Measurements from ENCODE around the gene CCNYL1. TPM values are rescaled to one million over a fixed set of nuclear protein-coding genes. Genes with fewer than 3 reads are reported as not detected.
A peak's percentile ranks its signal among the peaks of the same experiment; 100 is the strongest.

Gene CCNYL1
- polyA plus RNA-seq, 3 donors: 4.1 to 10.6 (median 4.6) TPM

DNA sequence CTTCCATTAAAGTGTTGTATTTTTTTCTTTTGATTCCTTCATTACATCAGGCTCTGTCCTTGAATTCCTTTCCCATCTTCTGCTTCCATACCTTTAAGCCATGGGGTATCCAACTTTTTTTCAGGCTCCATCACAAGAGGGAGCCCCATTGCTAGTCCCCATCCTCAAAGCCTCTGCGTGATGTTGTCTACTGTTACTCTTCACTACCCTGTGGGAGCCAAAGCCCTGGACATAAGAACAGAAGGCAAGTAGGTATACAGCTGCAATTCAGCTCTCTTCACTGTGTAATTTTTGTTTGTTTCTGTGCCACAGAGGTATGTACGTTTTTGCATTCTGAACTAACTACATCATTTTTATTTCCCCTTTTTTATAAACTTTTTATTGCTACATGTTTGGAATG, 36.6 kb upstream of the CCNYL1 start:
- Histone ChIP-seq H3K4me2 (replicated peaks; ENCODE audit: extremely low read depth, low read length, poor library complexity, severe bottlenecking) (no peak overlapping the region), H4K20me1 (ENCODE audit: insufficient read depth, low read length) (no peaks in the 10 kb centered on the region), H3K9ac (ENCODE audit: insufficient read depth, low read length, poor library complexity, severe bottlenecking) (no peak overlapping the region), H3K4me3 (replicated peaks in 1 of 3; ENCODE audit: low read depth in 2 of 3, low read length in 3 of 3) (no peak overlapping the region), H3K4me1 (ENCODE audit: control insufficient read depth in 1 of 2, insufficient read depth in 2 of 2, low read length in 2 of 2) (no peaks in the 10 kb centered on the region), H3K79me2 (ENCODE audit: insufficient read depth, low read length) (no peaks in the 10 kb centered on the region), H3K36me3 (replicated peaks in 1 of 2; ENCODE audit: control insufficient read depth in 1 of 2, insufficient read depth in 2 of 2, low read length in 2 of 2) (no peaks in the 10 kb centered on the region), H2AFZ (ENCODE audit: insufficient read depth, low read depth, low read length, poor library complexity, severe bottlenecking) (no peak overlapping the region), H3K9me3 (replicated peaks in 1 of 2; ENCODE audit: control insufficient read depth in 1 of 2, insufficient read depth in 1 of 2, low read length in 2 of 2) (no peaks in the 10 kb centered on the region), H3K27ac (ENCODE audit: low read depth in 1 of 2, low read length in 2 of 2) (no peak overlapping the region), H3K27me3 (ENCODE audit: control insufficient read depth in 2 of 2, insufficient read depth in 2 of 2, low read length in 2 of 2) (no peaks in the 10 kb centered on the region)
- H3K4me1 Mint-ChIP-seq: peaks cover 3% of the 10 kb centered on the region
- no peaks in the 10 kb centered on the region for H3K27me3 Mint-ChIP-seq (ENCODE audit: low read depth in 3 of 3)
- TF ChIP-seq, protein P1, sequence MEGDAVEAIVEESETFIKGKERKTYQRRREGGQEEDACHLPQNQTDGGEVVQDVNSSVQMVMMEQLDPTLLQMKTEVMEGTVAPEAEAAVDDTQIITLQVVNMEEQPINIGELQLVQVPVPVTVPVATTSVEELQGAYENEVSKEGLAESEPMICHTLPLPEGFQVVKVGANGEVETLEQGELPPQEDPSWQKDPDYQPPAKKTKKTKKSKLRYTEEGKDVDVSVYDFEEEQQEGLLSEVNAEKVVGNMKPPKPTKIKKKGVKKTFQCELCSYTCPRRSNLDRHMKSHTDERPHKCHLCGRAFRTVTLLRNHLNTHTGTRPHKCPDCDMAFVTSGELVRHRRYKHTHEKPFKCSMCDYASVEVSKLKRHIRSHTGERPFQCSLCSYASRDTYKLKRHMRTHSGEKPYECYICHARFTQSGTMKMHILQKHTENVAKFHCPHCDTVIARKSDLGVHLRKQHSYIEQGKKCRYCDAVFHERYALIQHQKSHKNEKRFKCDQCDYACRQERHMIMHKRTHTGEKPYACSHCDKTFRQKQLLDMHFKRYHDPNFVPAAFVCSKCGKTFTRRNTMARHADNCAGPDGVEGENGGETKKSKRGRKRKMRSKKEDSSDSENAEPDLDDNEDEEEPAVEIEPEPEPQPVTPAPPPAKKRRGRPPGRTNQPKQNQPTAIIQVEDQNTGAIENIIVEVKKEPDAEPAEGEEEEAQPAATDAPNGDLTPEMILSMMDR (IDR thresholded peaks at IDR 0.05): no peak
- WGBS (ENCODE audit: insufficient coverage): no CpG with 5 or more reads among the region's 2 CpGs
- H3K27ac Mint-ChIP-seq: peak overlapping the region in 1 of 7 donors; percentile 48
- DNase-seq: no peak
- intact Hi-C loops (cut with micrococcal nuclease): no loop called here
- no peaks in the 10 kb centered on the region for H3K36me3 Mint-ChIP-seq
- no peak overlapping the region for H3K4me3 Mint-ChIP-seq
- no peaks in the 10 kb centered on the region for H3K9me3 Mint-ChIP-seq

DNA sequence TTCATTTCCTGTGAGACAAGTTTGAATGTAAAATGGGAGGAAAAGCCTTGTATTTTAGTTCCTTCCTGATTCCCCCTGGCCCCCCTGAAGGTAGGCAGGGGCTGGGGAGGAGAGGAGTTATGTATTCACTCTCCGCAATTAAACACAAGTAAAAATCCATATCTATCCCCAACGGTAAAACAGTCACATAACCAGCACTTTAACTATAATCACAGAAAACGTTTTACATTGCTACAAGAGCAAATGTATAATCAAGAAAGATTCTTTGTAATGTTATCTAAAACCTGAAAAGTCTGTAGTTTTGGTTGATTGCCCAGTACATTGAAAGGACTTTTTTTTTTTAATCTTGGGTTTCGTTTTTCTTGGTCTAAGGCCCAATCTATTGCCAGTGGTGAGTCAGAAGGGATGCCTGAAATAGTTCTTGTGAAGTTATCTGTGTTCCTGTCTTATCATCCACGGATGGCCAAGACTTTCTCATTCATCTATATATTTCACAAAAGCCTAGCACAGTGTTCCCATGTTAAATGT, 34.5 kb upstream of the CCNYL1 start:
- Histone ChIP-seq H4K20me1 (ENCODE audit: insufficient read depth, low read length) (no peaks in the 10 kb centered on the region), H3K36me3 (replicated peaks in 1 of 2; ENCODE audit: control insufficient read depth in 1 of 2, insufficient read depth in 2 of 2, low read length in 2 of 2) (no peaks in the 10 kb centered on the region), H2AFZ (ENCODE audit: insufficient read depth, low read depth, low read length, poor library complexity, severe bottlenecking) (no peak overlapping the region), H3K27me3 (ENCODE audit: control insufficient read depth in 2 of 2, insufficient read depth in 2 of 2, low read length in 2 of 2) (no peaks in the 10 kb centered on the region), H3K4me2 (replicated peaks; ENCODE audit: extremely low read depth, low read length, poor library complexity, severe bottlenecking) (no peak overlapping the region), H3K27ac (ENCODE audit: low read depth in 1 of 2, low read length in 2 of 2) (no peak overlapping the region), H3K79me2 (ENCODE audit: insufficient read depth, low read length) (no peaks in the 10 kb centered on the region), H3K4me3 (replicated peaks in 1 of 3; ENCODE audit: low read depth in 2 of 3, low read length in 3 of 3) (no peak overlapping the region), H3K9ac (ENCODE audit: insufficient read depth, low read length, poor library complexity, severe bottlenecking) (no peak overlapping the region), H3K4me1 (ENCODE audit: control insufficient read depth in 1 of 2, insufficient read depth in 2 of 2, low read length in 2 of 2) (no peaks in the 10 kb centered on the region), H3K9me3 (replicated peaks in 1 of 2; ENCODE audit: control insufficient read depth in 1 of 2, insufficient read depth in 1 of 2, low read length in 2 of 2) (no peaks in the 10 kb centered on the region)
- TF ChIP-seq, protein P1 (IDR thresholded peaks at IDR 0.05): no peak
- DNase-seq: no peak
- Mint-ChIP-seq H3K4me3 (no peak overlapping the region), H3K36me3 (no peaks in the 10 kb centered on the region), H3K27me3 (ENCODE audit: low read depth in 3 of 3) (peaks cover 0 to 8% (median 3%) of the 10 kb centered on the region in 3 donors), H3K4me1 (peaks cover 4% of the 10 kb centered on the region), H3K27ac (peak overlapping the region in 1 of 7 donors; percentile 1), H3K9me3 (peaks cover 0 to 2% (median 0%) of the 10 kb centered on the region in 7 donors)
- no CpG with 5 or more reads among the region's 5 CpGs for WGBS (ENCODE audit: insufficient coverage)
- intact Hi-C loops (cut with micrococcal nuclease): no loop called here
